MM.1S (cell line): ENCODE results near the gene METTL25B.

Source experiments
- DNase-seq: peaks from one replicate; pipeline ENCODE4 v3.0.0-alpha.2; 2015
- H2AFZ ChIP-seq: fragments of 300-600 bp; sonication (generic); 2 replicates; pipeline ENCODE4 v1.6.0; 2016; ENCODE audit warnings: antibody characterized with exemption, low read length
- H3F3A ChIP-seq: fragments of 300-600 bp; sonication (generic); 2 replicates; pipeline ENCODE4 v1.6.1; 2016; ENCODE audit warnings: mild to moderate bottlenecking, antibody characterized with exemption, low read length, moderate library complexity, mixed read lengths; ENCODE audit not compliant: insufficient read depth
- H3K27ac ChIP-seq: fragments of 300-600 bp; sonication (generic); 2 replicates; pipeline ENCODE4 v1.5.1; 2016; ENCODE audit warnings: mild to moderate bottlenecking, low read length
- H3K27me3 ChIP-seq: fragments of 300-600 bp; sonication (generic); replicated peaks from 2 replicates; pipeline ENCODE4 v1.6.0; 2016; ENCODE audit warnings: low read length; ENCODE audit not compliant: insufficient read depth
- H3K36me3 ChIP-seq: fragments of 300-600 bp; sonication (generic); replicated peaks from 2 replicates; pipeline ENCODE4 v1.6.1; 2016; ENCODE audit warnings: mild to moderate bottlenecking, low read length, mixed read lengths; ENCODE audit not compliant: insufficient read depth
- H3K4me1 ChIP-seq: fragments of 300-600 bp; sonication (generic); 2 replicates; pipeline ENCODE4 v1.6.1; 2016; ENCODE audit warnings: low read length, mixed read lengths
- H3K4me2 ChIP-seq: fragments of 300-600 bp; sonication (generic); 2 replicates; pipeline ENCODE4 v1.6.0; 2016; ENCODE audit warnings: low read depth, low read length
- H3K4me3 ChIP-seq: fragments of 300-600 bp; sonication (generic); 2 replicates; pipeline ENCODE4 v1.5.1; 2016; ENCODE audit warnings: low read length, mixed read lengths
- H3K79me2 ChIP-seq: fragments of 300-600 bp; sonication (generic); 2 replicates; pipeline ENCODE4 v1.6.1; 2016; ENCODE audit warnings: mixed run types, low read length, mixed read lengths
- H3K9ac ChIP-seq: fragments of 300-600 bp; sonication (generic); 2 replicates; pipeline ENCODE4 v1.6.1; 2016; ENCODE audit warnings: low read length, mixed read lengths
- H3K9me2 ChIP-seq: fragments of 300-600 bp; sonication (generic); replicated peaks from 2 replicates; pipeline ENCODE4 v1.6.1; 2016; ENCODE audit warnings: mild to moderate bottlenecking, low read length, mixed read lengths; ENCODE audit not compliant: insufficient read depth
- H3K9me3 ChIP-seq: fragments of 300-600 bp; sonication (generic); replicated peaks from 2 replicates; pipeline ENCODE4 v1.6.1; 2016; ENCODE audit warnings: mild to moderate bottlenecking, low read length, mixed read lengths; ENCODE audit not compliant: insufficient read depth
- H4K20me1 ChIP-seq: fragments of 300-600 bp; sonication (generic); 2 replicates; pipeline ENCODE4 v1.6.1; 2016; ENCODE audit warnings: mild to moderate bottlenecking, low read length, moderate library complexity, mixed read lengths; ENCODE audit not compliant: insufficient read depth
- EZH2 ChIP-seq: fragments of 300-600 bp; sonication (generic); optimal IDR thresholded peaks from 2 replicates; pipeline ENCODE3; 2017; ENCODE audit warnings: low read depth, mild to moderate bottlenecking, antibody characterized with exemption, low read length, mixed read lengths
- EZH2phosphoT487 ChIP-seq: fragments of 300-600 bp; sonication (generic); IDR thresholded peaks from 2 replicates; pipeline ENCODE4 v1.6.1; 2018; ENCODE audit warnings: antibody characterized with exemption, low read length
- TF ChIP-seq, protein P1 (sequence below): fragments of 300-600 bp; sonication (generic); IDR thresholded peaks from 2 replicates; pipeline ENCODE4 v1.5.1; 2016; ENCODE audit warnings: antibody characterized with exemption, low read length, mixed read lengths

METTL25B gene

DNA sequence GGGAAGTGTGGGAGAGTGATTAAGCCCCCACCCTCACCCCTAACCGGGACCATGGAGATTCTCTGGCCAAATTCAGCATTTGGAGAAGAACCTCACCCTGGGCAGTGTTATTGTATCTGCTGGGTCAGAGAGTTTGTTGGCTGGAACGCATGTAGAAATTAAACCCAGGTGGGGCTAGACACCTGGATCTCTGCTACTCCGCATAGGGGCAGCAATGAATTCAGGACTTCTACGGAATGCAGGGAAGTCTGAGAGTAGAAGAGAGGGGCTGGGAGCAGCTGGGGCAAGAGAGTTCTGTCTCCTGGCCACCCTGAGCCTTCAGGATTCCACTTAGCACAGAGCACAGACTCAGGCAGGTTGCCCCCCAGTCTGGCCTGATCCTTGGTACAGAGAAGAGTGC, 19.2 kb upstream of the METTL25B start:
- no peaks in the 10 kb centered on the region for H3K36me3 ChIP-seq
- H3F3A ChIP-seq, result no peaks in the 10 kb centered on the region; the same call in 1 of the 2 replicates
- no peaks in the 10 kb centered on the region for H3K79me2 ChIP-seq
- H4K20me1 ChIP-seq, result no peaks in the 10 kb centered on the region
- H3K4me2 ChIP-seq, result no peak overlapping the region
- H3K9ac ChIP-seq, result no peak overlapping the region
- no peaks in the 10 kb centered on the region for H3K9me3 ChIP-seq
- DNase-seq, result no peak
- H3K9me2 ChIP-seq, result no peaks in the 10 kb centered on the region
- H3K4me3 ChIP-seq, result no peak overlapping the region
- peaks cover 16% of the 10 kb centered on the region for H3K4me1 ChIP-seq
- H3K27me3 ChIP-seq, result peaks cover 42% of the 10 kb centered on the region
- no peak overlapping the region for H2AFZ ChIP-seq
- H3K27ac ChIP-seq, result no peak overlapping the region
- TF ChIP-seq EZH2phosphoT487, result no peak
- no peak for TF ChIP-seq EZH2
- TF ChIP-seq, protein P1, sequence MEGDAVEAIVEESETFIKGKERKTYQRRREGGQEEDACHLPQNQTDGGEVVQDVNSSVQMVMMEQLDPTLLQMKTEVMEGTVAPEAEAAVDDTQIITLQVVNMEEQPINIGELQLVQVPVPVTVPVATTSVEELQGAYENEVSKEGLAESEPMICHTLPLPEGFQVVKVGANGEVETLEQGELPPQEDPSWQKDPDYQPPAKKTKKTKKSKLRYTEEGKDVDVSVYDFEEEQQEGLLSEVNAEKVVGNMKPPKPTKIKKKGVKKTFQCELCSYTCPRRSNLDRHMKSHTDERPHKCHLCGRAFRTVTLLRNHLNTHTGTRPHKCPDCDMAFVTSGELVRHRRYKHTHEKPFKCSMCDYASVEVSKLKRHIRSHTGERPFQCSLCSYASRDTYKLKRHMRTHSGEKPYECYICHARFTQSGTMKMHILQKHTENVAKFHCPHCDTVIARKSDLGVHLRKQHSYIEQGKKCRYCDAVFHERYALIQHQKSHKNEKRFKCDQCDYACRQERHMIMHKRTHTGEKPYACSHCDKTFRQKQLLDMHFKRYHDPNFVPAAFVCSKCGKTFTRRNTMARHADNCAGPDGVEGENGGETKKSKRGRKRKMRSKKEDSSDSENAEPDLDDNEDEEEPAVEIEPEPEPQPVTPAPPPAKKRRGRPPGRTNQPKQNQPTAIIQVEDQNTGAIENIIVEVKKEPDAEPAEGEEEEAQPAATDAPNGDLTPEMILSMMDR, result no peak

DNA sequence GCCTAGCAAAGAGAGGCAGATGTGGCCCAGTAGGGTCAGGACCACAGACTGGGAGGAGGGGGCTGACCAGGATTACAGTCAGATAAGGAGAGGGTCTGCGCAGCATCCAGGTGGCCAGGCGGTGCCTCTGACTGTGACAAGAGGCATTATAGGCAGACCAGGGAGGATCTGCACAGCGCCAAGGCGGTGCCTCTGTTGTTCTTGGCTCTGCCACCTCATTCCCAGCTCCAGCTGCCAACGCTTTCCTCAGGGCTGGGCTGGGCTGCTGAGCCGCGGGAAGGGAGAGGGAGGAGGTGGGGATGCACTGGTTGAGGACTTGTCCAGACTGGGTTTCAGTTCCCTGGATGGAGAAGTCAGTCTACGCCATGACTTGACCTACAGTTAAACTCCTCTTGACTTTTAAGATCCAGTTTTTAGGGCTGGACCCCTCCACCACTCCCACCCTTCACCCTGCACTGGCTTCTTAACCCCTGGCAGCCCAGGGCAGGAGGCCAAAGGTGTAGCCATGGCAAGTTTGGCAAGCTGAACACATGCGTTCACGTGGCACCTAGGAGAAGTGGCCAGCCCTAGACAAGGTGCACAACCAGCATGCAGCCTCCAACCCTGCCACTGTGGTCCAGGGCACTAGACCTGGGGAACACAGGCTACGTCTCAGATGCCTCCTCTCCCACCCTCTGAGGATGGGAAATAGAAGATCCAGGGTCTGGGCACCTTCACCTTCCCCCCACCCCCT, 18.3 kb upstream of the METTL25B start:
- H4K20me1 ChIP-seq, result no peaks in the 10 kb centered on the region

DNA sequence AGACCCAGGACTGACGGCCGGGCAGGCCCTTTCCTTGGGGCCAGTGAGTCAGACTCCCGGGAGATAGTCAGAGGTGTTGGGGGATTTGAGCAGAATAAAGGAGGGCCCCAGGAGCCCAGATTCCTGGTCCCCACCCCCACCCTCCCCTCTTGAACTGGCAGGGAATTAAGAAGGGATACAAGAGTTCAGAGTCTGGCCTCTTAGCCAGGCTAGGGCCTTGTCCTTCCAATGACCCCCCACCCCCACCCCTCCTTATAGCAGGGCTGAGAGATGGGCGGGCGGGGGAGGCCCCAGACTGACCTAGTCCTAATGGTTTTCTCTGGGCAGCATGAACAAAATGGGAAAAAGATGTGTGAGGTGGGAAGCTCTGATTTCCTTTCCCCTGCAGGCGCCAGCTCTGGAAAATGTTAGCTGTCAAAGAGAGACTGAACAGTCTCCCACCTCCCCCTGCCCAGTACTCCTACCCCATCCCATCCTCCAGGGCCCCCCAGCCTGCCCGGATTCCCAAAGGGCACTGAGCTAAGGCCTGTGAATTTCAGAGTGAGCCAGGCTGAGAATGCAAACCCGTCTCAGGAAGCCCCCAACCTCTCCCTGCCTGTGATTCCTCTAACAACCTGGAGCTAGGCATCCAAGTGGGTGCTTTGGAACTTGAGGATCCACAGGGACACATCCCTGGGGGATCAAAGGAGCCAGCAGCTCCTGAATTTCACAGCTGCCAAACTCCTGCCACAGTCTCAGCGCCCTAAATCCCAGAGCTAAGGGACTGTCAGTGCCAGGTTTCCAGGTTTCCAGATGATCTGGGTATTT, 17.1 kb upstream of the METTL25B start:
- Histone ChIP-seq H3K36me3 (no peaks in the 10 kb centered on the region), H3K9me2 (no peaks in the 10 kb centered on the region), H3K4me2 (no peak overlapping the region), H2AFZ (no peak overlapping the region), H3K9me3 (no peaks in the 10 kb centered on the region), H3F3A (no peaks in the 10 kb centered on the region; the same call in 1 of the 2 replicates), H3K27ac (no peak overlapping the region), H3K4me3 (no peak overlapping the region), H3K27me3 (peaks cover 20% of the 10 kb centered on the region), H3K9ac (no peak overlapping the region), H3K79me2 (no peaks in the 10 kb centered on the region), H4K20me1 (no peaks in the 10 kb centered on the region), H3K4me1 (peaks cover 3% of the 10 kb centered on the region)
- no peak for DNase-seq
- TF ChIP-seq EZH2phosphoT487 (no peak), EZH2 (no peak)
- TF ChIP-seq, protein P1, result no peak

More for the DNA sequence above, 18.3 kb upstream of the METTL25B start:
- no peak for DNase-seq
- H3K4me1 ChIP-seq, result peaks cover 16% of the 10 kb centered on the region
- no peak overlapping the region for H3K9ac ChIP-seq
- H3F3A ChIP-seq, result no peaks in the 10 kb centered on the region; the same call in 1 of the 2 replicates
- H3K4me3 ChIP-seq, result no peak overlapping the region
- H2AFZ ChIP-seq, result no peak overlapping the region
- H3K9me3 ChIP-seq, result no peaks in the 10 kb centered on the region
- H3K4me2 ChIP-seq, result no peak overlapping the region
- TF ChIP-seq, protein P1, result no peak
- no peak for TF ChIP-seq EZH2phosphoT487
- TF ChIP-seq EZH2, result no peak
- no peaks in the 10 kb centered on the region for H3K9me2 ChIP-seq
- H3K36me3 ChIP-seq, result no peaks in the 10 kb centered on the region
- H3K79me2 ChIP-seq, result no peaks in the 10 kb centered on the region
- peaks cover 33% of the 10 kb centered on the region for H3K27me3 ChIP-seq
- H3K27ac ChIP-seq, result no peak overlapping the region
